Ureter (tissue), 1 donor: ENCODE measurements around the gene CCDC195. TPM values are rescaled to one million over a fixed set of nuclear protein-coding genes. Genes with fewer than 3 reads are reported as not detected.

Source experiments
- DNase-seq: peaks from one replicate; pipeline ENCODE4 v3.0.0-alpha.2; 2020; ENCODE audit warnings: low spot score
- total RNA-seq: library from RNA; stranded (reverse); gene quantifications from one replicate; pipeline ENCODE4 v1.2.4, GENCODE V29; 2023
- donor health status: DM: yes; HTN: yes; CAD: no.

CCDC195 gene
- total RNA-seq = not detected

- DNase-seq = no peak
Observed at GRCh38 chr2:224716201-224716600, at the start of gene CCDC195. Gene CCDC195 (minus strand): TSS chr2:224716365. CDS start chr2:224716365, 0 bp downstream.

GRCh38 chr2:224764565-224765236 lies 48.5 kb upstream of the CCDC195 start:
- no peak for DNase-seq

- no peak for DNase-seq
Observed at GRCh38 chr2:224757934-224758548, 41.9 kb upstream of the CCDC195 start.

GRCh38 chr2:224753743-224754540 lies 37.8 kb upstream of the CCDC195 start:
- DNase-seq = no peak

GRCh38 chr2:224751996-224752698 lies 36.0 kb upstream of the CCDC195 start:
- DNase-seq = no peak

GRCh38 chr2:224749136-224749535 lies 33.0 kb upstream of the CCDC195 start:
- no peak for DNase-seq

GRCh38 chr2:224747765-224748164 lies 31.6 kb upstream of the CCDC195 start:
- DNase-seq = no peak

- no peak for DNase-seq
Observed at GRCh38 chr2:224736227-224736626, 20.1 kb upstream of the CCDC195 start.

- no peak for DNase-seq
Observed at GRCh38 chr2:224734949-224735348, 18.8 kb upstream of the CCDC195 start.

GRCh38 chr2:224731665-224732064 lies 15.5 kb upstream of the CCDC195 start:
- DNase-seq = no peak

- no peak for DNase-seq
Observed at GRCh38 chr2:224729435-224729834, 13.3 kb upstream of the CCDC195 start.

- DNase-seq = no peak
Observed at GRCh38 chr2:224724331-224724730, 8.2 kb upstream of the CCDC195 start.

- DNase-seq = no peak
Observed at GRCh38 chr2:224723586-224724217, 7.5 kb upstream of the CCDC195 start.

- DNase-seq = no peak
Observed at GRCh38 chr2:224722770-224723169, 6.6 kb upstream of the CCDC195 start.

GRCh38 chr2:224722250-224722649 lies 6.1 kb upstream of the CCDC195 start:
- no peak for DNase-seq

- no peak for DNase-seq
Observed at GRCh38 chr2:224716921-224717320, 756 bp upstream of the CCDC195 start.

- no peak for DNase-seq
Observed at GRCh38 chr2:224711859-224712665, 4.1 kb downstream of the CCDC195 start.

- DNase-seq = no peak
Observed at GRCh38 chr2:224711381-224711780, 4.8 kb downstream of the CCDC195 start.

- no peak for DNase-seq
Observed at GRCh38 chr2:224709301-224709700, 6.9 kb downstream of the CCDC195 start.

- DNase-seq = no peak
Observed at GRCh38 chr2:224694502-224694901, 21.7 kb downstream of the CCDC195 start.

- no peak for DNase-seq
Observed at GRCh38 chr2:224691563-224691962, 24.6 kb downstream of the CCDC195 start.
